Measurements from ENCODE around the gene STUB1.
"Not testable (repeated sequence)": the region's sequence is repeated elsewhere in the genome, so short reads cannot be mapped to it uniquely, and the experiment has no call there.

DNA sequence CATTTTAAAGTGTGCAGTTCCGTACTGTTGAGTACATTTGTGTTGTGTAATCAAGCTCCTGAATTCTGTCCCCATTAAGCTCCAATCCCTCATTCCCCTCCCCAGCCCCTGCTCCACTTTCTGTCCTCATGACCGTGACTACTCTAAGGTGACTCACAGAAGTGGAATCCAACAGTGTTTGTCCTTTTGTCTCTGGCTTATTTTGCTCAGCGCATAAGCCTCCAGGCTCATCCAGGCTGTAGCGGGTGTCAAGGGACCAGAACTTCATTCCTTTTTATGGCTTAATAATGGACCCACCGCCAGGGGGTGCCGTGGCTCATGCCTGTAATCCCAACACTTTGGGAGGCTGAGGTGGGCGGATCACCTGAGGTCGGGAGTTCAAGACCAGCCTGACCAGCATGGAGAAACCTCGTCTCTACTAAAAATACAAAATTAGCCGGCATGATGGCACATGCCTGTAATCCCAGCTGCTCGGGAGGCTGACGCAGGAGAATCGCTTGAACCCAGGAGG lies 32.6 kb downstream of the STUB1 start:
- TF ChIP-seq, protein P1, sequence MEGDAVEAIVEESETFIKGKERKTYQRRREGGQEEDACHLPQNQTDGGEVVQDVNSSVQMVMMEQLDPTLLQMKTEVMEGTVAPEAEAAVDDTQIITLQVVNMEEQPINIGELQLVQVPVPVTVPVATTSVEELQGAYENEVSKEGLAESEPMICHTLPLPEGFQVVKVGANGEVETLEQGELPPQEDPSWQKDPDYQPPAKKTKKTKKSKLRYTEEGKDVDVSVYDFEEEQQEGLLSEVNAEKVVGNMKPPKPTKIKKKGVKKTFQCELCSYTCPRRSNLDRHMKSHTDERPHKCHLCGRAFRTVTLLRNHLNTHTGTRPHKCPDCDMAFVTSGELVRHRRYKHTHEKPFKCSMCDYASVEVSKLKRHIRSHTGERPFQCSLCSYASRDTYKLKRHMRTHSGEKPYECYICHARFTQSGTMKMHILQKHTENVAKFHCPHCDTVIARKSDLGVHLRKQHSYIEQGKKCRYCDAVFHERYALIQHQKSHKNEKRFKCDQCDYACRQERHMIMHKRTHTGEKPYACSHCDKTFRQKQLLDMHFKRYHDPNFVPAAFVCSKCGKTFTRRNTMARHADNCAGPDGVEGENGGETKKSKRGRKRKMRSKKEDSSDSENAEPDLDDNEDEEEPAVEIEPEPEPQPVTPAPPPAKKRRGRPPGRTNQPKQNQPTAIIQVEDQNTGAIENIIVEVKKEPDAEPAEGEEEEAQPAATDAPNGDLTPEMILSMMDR (IDR thresholded peaks at IDR 0.05; ENCODE audit: insufficient read depth, low read length): not testable (repeated sequence)
- not testable (repeated sequence) for TF ChIP-seq POLR2AphosphoS5 (IDR thresholded peaks at IDR 0.05; ENCODE audit: low read depth)
